ENCODE results near the gene SMC3. TPM values are rescaled to one million over a fixed set of nuclear protein-coding genes. Genes with fewer than 3 reads are reported as not detected.

The SMC3 gene
- total RNA-seq, 2 experiments from 2014 or later, result 69.7 to 71.2 TPM

- H3K9me3 Mint-ChIP-seq, result no peaks in the 10 kb centered on the region
- DNase-seq, result no peak
- POLR2A ChIA-PET, result interaction anchor here (0.6 to 2.1 kb wide), 8 partner anchors 17 to 650 kb away, joined by 3 to 6 read pairs (median 4); partner anchors contain the start of genes DUSP5 and SMNDC1
- no peak overlapping the region for H3K27ac Mint-ChIP-seq
- peaks cover 13% of the 10 kb centered on the region for H3K4me1 Mint-ChIP-seq (ENCODE audit: low read depth)
- CTCF ChIA-PET, result interaction anchor here (0.7 to 3.4 kb wide), 10 partner anchors 20 to 239 kb away, joined by 3 to 55 read pairs (median 10); partner anchors contain the start of gene SMNDC1
- intact Hi-C loops (cut with micrococcal nuclease), result loop anchor here (5.0 kb wide), 1 partner anchor 193 kb away; no protein-coding TSS in a partner anchor
- no peak overlapping the region for H3K4me3 Mint-ChIP-seq
- no peak for TF ChIP-seq CTCF (IDR thresholded peaks at IDR 0.05)
- no peaks in the 10 kb centered on the region for H3K36me3 Mint-ChIP-seq (ENCODE audit: low read depth)
- peaks cover 6% of the 10 kb centered on the region for H3K27me3 Mint-ChIP-seq
- no peak for ATAC-seq
These were observed 22.4 kb upstream of the SMC3 start for GRCh38 chr10:110544958-110545537.

- Mint-ChIP-seq H3K27ac (no peak overlapping the region), H3K4me3 (no peak overlapping the region), H3K27me3 (peaks cover 12% of the 10 kb centered on the region), H3K9me3 (no peaks in the 10 kb centered on the region), H3K36me3 (ENCODE audit: low read depth) (no peaks in the 10 kb centered on the region), H3K4me1 (ENCODE audit: low read depth) (peaks cover 10% of the 10 kb centered on the region)
- TF ChIP-seq CTCF (IDR thresholded peaks at IDR 0.05), result no peak
- ATAC-seq, result no peak
- CTCF ChIA-PET, result interaction anchor here (0.7 to 3.4 kb wide), 46 partner anchors 8 to 271 kb away, joined by 3 to 55 read pairs (median 4); partner anchors contain the start of gene SMNDC1
- POLR2A ChIA-PET, result interaction anchor here (1.2 to 2.1 kb wide), 4 partner anchors 33 to 238 kb away, joined by 3 to 6 read pairs (median 4); no protein-coding TSS in a partner anchor
- intact Hi-C loops (cut with micrococcal nuclease), result loop anchor here (2.0 to 5.0 kb wide), 2 partner anchors 194 to 235 kb away; no protein-coding TSS in a partner anchor
- no peak for DNase-seq
These were observed 21.4 kb upstream of the SMC3 start for GRCh38 chr10:110546077-110546476.

- no peak for TF ChIP-seq CTCF (IDR thresholded peaks at IDR 0.05)
- intact Hi-C loops (cut with micrococcal nuclease), result loop anchor here (1.0 to 5.0 kb wide), 3 partner anchors 194 to 240 kb away; no protein-coding TSS in a partner anchor
- CTCF ChIA-PET, result interaction anchor here (0.6 to 3.4 kb wide), 66 partner anchors 9 to 272 kb away, joined by 3 to 55 read pairs (median 4); partner anchors contain the start of genes SMC3 and SMNDC1
- H3K36me3 Mint-ChIP-seq (ENCODE audit: low read depth), result no peaks in the 10 kb centered on the region
- H3K27me3 Mint-ChIP-seq, result peaks cover 16% of the 10 kb centered on the region
- POLR2A ChIA-PET, result interaction anchor here (1.0 to 2.1 kb wide), 5 partner anchors 34 to 238 kb away, joined by 3 to 6 read pairs (median 3); no protein-coding TSS in a partner anchor
- H3K27ac Mint-ChIP-seq, result no peak overlapping the region
- peak; percentile 55 for ATAC-seq
- DNase-seq, result no peak
- H3K4me1 Mint-ChIP-seq (ENCODE audit: low read depth), result peaks cover 10% of the 10 kb centered on the region
- H3K4me3 Mint-ChIP-seq, result no peak overlapping the region
- no peaks in the 10 kb centered on the region for H3K9me3 Mint-ChIP-seq
These were observed 20.9 kb upstream of the SMC3 start for GRCh38 chr10:110546499-110547110.

GRCh38 chr10:110547139-110547761 is 20.2 kb upstream of the SMC3 start:
- DNase-seq (no peak), ATAC-seq (peak; percentile 77)
- CTCF ChIA-PET, result interaction anchor here (0.6 to 3.4 kb wide), 67 partner anchors 8 to 273 kb away, joined by 3 to 55 read pairs (median 4); partner anchors contain the start of genes SMC3 and SMNDC1
- H3K27ac Mint-ChIP-seq, result no peak overlapping the region
- intact Hi-C loops (cut with micrococcal nuclease), result loop anchor here (1.0 to 5.0 kb wide), 3 partner anchors 195 to 241 kb away; no protein-coding TSS in a partner anchor
- H3K36me3 Mint-ChIP-seq (ENCODE audit: low read depth), result no peaks in the 10 kb centered on the region
- peaks cover 21% of the 10 kb centered on the region for H3K27me3 Mint-ChIP-seq
- H3K9me3 Mint-ChIP-seq, result no peaks in the 10 kb centered on the region
- POLR2A ChIA-PET, result interaction anchor here (1.0 to 2.1 kb wide), 5 partner anchors 35 to 239 kb away, joined by 3 to 6 read pairs (median 3); no protein-coding TSS in a partner anchor
- H3K4me3 Mint-ChIP-seq, result no peak overlapping the region
- H3K4me1 Mint-ChIP-seq (ENCODE audit: low read depth), result peaks cover 10% of the 10 kb centered on the region
- TF ChIP-seq CTCF (IDR thresholded peaks at IDR 0.05), result peak; percentile 91
